HG03103 (cell line): Measurements from ENCODE around the gene STK4.
"Not testable (repeated sequence)": the region's sequence is repeated elsewhere in the genome, so short reads cannot be mapped to it uniquely, and the experiment has no call there.

Experiments
- ATAC-seq: cut with Tn5 transposase; IDR thresholded peaks from one replicate; pipeline ENCODE4 v1.9.1; 2021; ENCODE audit warnings: low read depth; ENCODE audit not compliant: unreplicated experiment

STK4 gene

GRCh38 chr20:45051204-45052060 lies 85.1 kb downstream of the STK4 start:
- no peak for ATAC-seq

GRCh38 chr20:45052698-45053429 lies 86.6 kb downstream of the STK4 start:
- ATAC-seq: no peak

GRCh38 chr20:45053430-45054351 lies 87.4 kb downstream of the STK4 start:
- no peak for ATAC-seq

GRCh38 chr20:45055056-45055455 lies 88.7 kb downstream of the STK4 start:
- ATAC-seq: no peak

GRCh38 chr20:45056473-45057173 lies 90.3 kb downstream of the STK4 start:
- no peak for ATAC-seq

GRCh38 chr20:45058168-45058850 lies 92.0 kb downstream of the STK4 start:
- no peak for ATAC-seq

- ATAC-seq: no peak
Measured at GRCh38 chr20:45059022-45059728, 92.9 kb downstream of the STK4 start.

- no peak for ATAC-seq
Measured at GRCh38 chr20:45060294-45060693, 94.0 kb downstream of the STK4 start.

GRCh38 chr20:45061244-45061643 lies 94.9 kb downstream of the STK4 start:
- ATAC-seq: no peak

GRCh38 chr20:45063107-45063506 lies 96.8 kb downstream of the STK4 start:
- not testable (repeated sequence) for ATAC-seq

GRCh38 chr20:45064812-45065211 lies 98.5 kb downstream of the STK4 start:
- no peak for ATAC-seq

GRCh38 chr20:45066372-45066771 lies 100.1 kb downstream of the STK4 start:
- no peak for ATAC-seq

- no peak for ATAC-seq
Measured at GRCh38 chr20:45067087-45067486, 100.8 kb downstream of the STK4 start.

GRCh38 chr20:45067558-45067957 lies 101.2 kb downstream of the STK4 start:
- no peak for ATAC-seq

GRCh38 chr20:45069261-45069660 lies 102.9 kb downstream of the STK4 start:
- ATAC-seq: no peak

- ATAC-seq: no peak
Measured at GRCh38 chr20:45070932-45071632, 104.8 kb downstream of the STK4 start.

- no peak for ATAC-seq
Measured at GRCh38 chr20:45072066-45072465, 105.8 kb downstream of the STK4 start.

GRCh38 chr20:45073221-45073620 lies 106.9 kb downstream of the STK4 start:
- ATAC-seq: no peak
